PC-9 (cell line): ENCODE measurements around the gene FYN. TPM values are rescaled to one million over a fixed set of nuclear protein-coding genes. Genes with fewer than 3 reads are reported as not detected.

Experiments
- BruUV-seq: library from RNA; stranded (reverse); fragments of 400-500 nt; replicated peaks from 2 replicates; lab custom pipeline; 2021; lab: Mats Ljungman, UMichigan
- CTCF ChIA-PET: fragments of 300-600 bp; sonication (Branson Sonifier 250); formaldehyde crosslinking; loops from one replicate; lab custom pipeline; 2022; ENCODE audit warnings: antibody characterized with exemption; lab: Charles Lee
- POLR2A ChIA-PET: fragments of 300-600 bp; sonication (Branson Sonifier 250); formaldehyde crosslinking; loops from one replicate; lab custom pipeline; 2022; ENCODE audit warnings: antibody characterized with exemption; ENCODE audit not compliant: unreplicated experiment; lab: Charles Lee
- DNase-seq, 2 experiments: peaks; one replicate each; pipeline versions ENCODE4 v3.0.0 to v3.0.0-alpha.2; 2015 to 2022; ENCODE audit warnings: mixed read lengths in 1 of 2
- H2AFZ ChIP-seq: fragments of 200-600 bp; sonication (generic); 2 replicates; pipeline ENCODE4 v1.8.1; 2017; ENCODE audit warnings: antibody characterized with exemption
- H3F3A ChIP-seq: fragments of 200-600 bp; sonication (generic); 2 replicates; pipeline ENCODE4 v1.8.1; 2017; ENCODE audit warnings: antibody characterized with exemption, mild to moderate bottlenecking, low read depth; ENCODE audit not compliant: insufficient read depth
- H3K27ac ChIP-seq: fragments of 200-600 bp; sonication (generic); 2 replicates; pipeline ENCODE4 v1.6.1; 2016; ENCODE audit warnings: mixed run types
- H3K27me3 ChIP-seq: fragments of 200-600 bp; sonication (generic); 2 replicates; pipeline ENCODE4 v1.6.1; 2016; ENCODE audit warnings: low read depth, mixed run types; ENCODE audit not compliant: insufficient read depth
- H3K36me3 ChIP-seq: fragments of 200-600 bp; sonication (generic); 2 replicates; pipeline ENCODE4 v1.6.1; 2016; ENCODE audit warnings: low read depth, mixed run types
- H3K4me1 ChIP-seq: fragments of 200-600 bp; sonication (generic); replicated peaks from 2 replicates; pipeline ENCODE4 v1.6.1; 2016; ENCODE audit warnings: mixed run types; ENCODE audit not compliant: insufficient read depth
- H3K4me2 ChIP-seq: fragments of 200-600 bp; sonication (generic); 2 replicates; pipeline ENCODE4 v1.6.1; 2017; ENCODE audit warnings: mixed run types
- H3K4me3 ChIP-seq: fragments of 200-600 bp; sonication (generic); 2 replicates; pipeline ENCODE4 v1.6.1; 2016; ENCODE audit warnings: mixed run types
- H3K79me2 ChIP-seq: fragments of 200-600 bp; sonication (generic); 2 replicates; pipeline ENCODE4 v1.6.1; 2017; ENCODE audit warnings: low read depth, mixed run types
- H3K9me2 ChIP-seq: fragments of 200-600 bp; sonication (generic); 2 replicates; pipeline ENCODE4 v1.8.1; 2017; ENCODE audit warnings: mild to moderate bottlenecking; ENCODE audit not compliant: insufficient read depth
- H3K9me3 ChIP-seq: fragments of 200-600 bp; sonication (generic); 2 replicates; pipeline ENCODE4 v1.8.1; 2016; ENCODE audit warnings: low read depth; ENCODE audit not compliant: insufficient read depth
- H4K20me1 ChIP-seq: fragments of 200-600 bp; sonication (generic); 2 replicates; pipeline ENCODE4 v1.8.1; 2017; ENCODE audit not compliant: insufficient read depth
- EZH2 ChIP-seq: fragments of 200-600 bp; sonication (generic); IDR thresholded peaks from 2 replicates; pipeline ENCODE4 v1.8.0; 2017; ENCODE audit warnings: antibody characterized with exemption, low read depth
- intact Hi-C: fragments of 100-400 bp; cut with micrococcal nuclease; formaldehyde crosslinking; loops from one replicate; pipeline ENCODE4 v1.10.0; 2022; ENCODE audit not compliant: unreplicated experiment
- total RNA-seq: library from RNA; stranded (reverse); gene quantifications from 2 replicates; pipeline ENCODE4 v1.2.3, GENCODE V29; 2021
- TF ChIP-seq, protein P1 (sequence below): fragments of 200-600 bp; sonication (generic); conservative IDR thresholded peaks from 2 replicates; pipeline ENCODE4 v1.6.1; 2017; ENCODE audit warnings: mixed run types, antibody characterized with exemption, mild to moderate bottlenecking, moderate library complexity

Gene FYN
- total RNA-seq, 1 experiment from 2014 or later: 53.3 TPM

DNA sequence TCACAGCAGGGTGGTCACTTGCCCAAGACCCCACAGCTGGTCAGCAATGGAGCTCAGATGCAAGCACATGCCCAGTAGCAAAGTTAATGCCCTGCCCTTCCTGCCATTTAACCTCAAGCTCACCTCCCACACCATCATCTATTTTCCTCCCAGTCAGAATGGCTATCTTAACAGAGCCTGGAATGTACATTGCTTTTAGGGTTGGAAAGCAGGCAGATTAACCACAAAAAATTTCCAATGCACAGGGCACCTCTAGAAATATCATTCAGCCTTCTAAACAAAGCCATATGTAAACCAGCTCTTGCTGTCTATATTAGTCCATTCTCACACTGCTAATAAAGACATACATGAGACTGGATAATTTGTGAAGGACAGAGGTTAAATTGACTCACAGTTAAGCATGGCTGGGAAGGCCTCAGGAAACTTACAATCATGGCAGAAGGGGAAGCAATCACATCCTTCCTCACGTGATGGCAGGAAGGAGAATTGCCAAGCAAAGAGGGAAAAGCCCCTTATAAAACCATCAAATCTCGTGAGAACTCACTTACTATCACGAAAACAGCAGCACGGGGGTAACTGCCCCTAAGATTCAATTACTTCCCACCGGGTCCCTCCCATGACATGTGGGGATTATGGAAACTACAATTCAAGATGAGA lies 106.9 kb downstream of the FYN start:
- DNase-seq: no peak
- Histone ChIP-seq H3K27me3 (no peaks in the 10 kb centered on the region), H3K9me3 (no peaks in the 10 kb centered on the region), H3K4me3 (no peak overlapping the region), H3K79me2 (no peaks in the 10 kb centered on the region), H4K20me1 (no peaks in the 10 kb centered on the region), H3F3A (no peaks in the 10 kb centered on the region), H3K36me3 (no peaks in the 10 kb centered on the region), H3K4me1 (no peaks in the 10 kb centered on the region), H3K27ac (no peak overlapping the region), H3K9me2 (no peaks in the 10 kb centered on the region), H3K4me2 (no peak overlapping the region), H2AFZ (no peak overlapping the region)
- intact Hi-C loops: no loop called here
- BruUV-seq: no TSS peak
- CTCF ChIA-PET: no interaction called here
- TF ChIP-seq, protein P1, sequence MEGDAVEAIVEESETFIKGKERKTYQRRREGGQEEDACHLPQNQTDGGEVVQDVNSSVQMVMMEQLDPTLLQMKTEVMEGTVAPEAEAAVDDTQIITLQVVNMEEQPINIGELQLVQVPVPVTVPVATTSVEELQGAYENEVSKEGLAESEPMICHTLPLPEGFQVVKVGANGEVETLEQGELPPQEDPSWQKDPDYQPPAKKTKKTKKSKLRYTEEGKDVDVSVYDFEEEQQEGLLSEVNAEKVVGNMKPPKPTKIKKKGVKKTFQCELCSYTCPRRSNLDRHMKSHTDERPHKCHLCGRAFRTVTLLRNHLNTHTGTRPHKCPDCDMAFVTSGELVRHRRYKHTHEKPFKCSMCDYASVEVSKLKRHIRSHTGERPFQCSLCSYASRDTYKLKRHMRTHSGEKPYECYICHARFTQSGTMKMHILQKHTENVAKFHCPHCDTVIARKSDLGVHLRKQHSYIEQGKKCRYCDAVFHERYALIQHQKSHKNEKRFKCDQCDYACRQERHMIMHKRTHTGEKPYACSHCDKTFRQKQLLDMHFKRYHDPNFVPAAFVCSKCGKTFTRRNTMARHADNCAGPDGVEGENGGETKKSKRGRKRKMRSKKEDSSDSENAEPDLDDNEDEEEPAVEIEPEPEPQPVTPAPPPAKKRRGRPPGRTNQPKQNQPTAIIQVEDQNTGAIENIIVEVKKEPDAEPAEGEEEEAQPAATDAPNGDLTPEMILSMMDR: no peak
- TF ChIP-seq EZH2: no peak
- POLR2A ChIA-PET: no interaction called here

DNA sequence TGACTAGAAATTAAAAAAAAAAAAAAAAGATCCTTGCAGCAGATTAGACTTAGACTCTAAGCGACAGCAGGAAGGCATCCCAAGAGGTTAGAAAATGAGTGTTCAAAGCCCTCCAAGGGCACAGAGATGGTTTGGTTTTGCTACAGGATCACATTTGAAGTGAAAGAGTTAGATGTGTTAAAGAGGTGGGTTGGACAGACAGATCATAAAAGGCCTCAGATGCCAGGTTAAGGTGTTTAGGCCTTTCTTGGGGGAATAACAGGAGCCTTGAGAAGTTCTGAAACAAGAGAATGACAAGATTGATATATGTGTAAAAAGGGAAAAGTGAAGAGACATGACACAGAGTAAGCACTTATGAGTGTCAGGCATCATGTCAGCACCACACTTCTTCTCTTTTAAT lies 107.5 kb downstream of the FYN start:
- H3K79me2 ChIP-seq: no peaks in the 10 kb centered on the region
- no peaks in the 10 kb centered on the region for H3K27me3 ChIP-seq
- H3F3A ChIP-seq: no peaks in the 10 kb centered on the region
- intact Hi-C loops: no loop called here
- no peak overlapping the region for H3K4me3 ChIP-seq
- BruUV-seq: no TSS peak
- H3K36me3 ChIP-seq: no peaks in the 10 kb centered on the region
- H3K9me2 ChIP-seq: no peaks in the 10 kb centered on the region
- H2AFZ ChIP-seq: no peak overlapping the region
- DNase-seq: peak in 1 of 2 experiments; percentile 22
- no peaks in the 10 kb centered on the region for H4K20me1 ChIP-seq
- no peak overlapping the region for H3K27ac ChIP-seq
- H3K4me2 ChIP-seq: no peak overlapping the region
- POLR2A ChIA-PET: no interaction called here
- CTCF ChIA-PET: no interaction called here
- H3K9me3 ChIP-seq: no peaks in the 10 kb centered on the region
- TF ChIP-seq, protein P1: no peak
- TF ChIP-seq EZH2: no peak
- no peaks in the 10 kb centered on the region for H3K4me1 ChIP-seq

DNA sequence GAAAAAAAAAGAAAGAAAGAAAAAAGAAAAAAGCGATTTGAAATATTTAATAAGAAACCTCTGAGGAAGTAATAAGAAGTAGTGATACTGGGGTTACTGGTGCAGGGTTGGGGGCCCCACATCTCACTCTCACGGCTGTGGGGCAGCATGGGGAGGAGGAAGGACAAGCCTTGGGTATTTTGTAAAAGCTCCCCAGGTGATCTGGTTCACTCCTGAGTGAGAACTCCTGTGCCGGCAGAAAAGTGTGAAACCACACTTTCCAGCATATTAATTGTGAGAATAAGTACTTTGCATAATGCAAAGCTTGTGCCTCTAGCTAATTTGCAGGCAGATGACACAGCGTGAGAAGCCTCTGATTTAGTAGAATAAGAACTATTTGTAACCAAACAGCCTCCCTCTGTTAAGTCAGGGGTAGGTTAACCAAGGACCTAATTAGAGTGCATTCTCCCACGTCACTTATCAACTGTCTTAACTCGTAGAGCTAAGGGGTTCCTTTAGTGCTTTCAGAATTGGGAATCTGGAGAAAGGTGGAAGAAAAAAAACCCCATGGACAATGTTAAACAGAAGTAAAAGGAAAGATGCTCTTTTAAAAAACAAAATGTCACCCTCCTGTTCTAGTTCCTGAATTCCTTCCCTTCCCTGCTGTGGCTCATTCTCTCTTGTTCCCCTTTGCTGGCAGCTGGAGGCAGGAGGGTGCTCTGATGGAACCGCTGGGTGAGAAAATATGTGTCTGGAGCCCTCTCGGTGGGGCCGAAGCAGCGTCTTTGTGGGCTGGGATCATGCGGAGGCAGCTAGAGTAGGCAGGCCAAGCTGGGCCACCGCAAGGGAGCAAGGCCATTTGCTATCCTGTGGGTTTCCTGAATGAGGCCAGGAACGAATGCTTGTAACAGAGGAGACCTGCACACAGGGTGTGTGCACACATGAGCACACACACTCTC lies 108.7 kb downstream of the FYN start:
- Histone ChIP-seq H3K9me2 (no peaks in the 10 kb centered on the region), H3K79me2 (no peaks in the 10 kb centered on the region), H3K36me3 (no peaks in the 10 kb centered on the region), H2AFZ (no peak overlapping the region), H3K9me3 (no peaks in the 10 kb centered on the region), H4K20me1 (no peaks in the 10 kb centered on the region), H3K27ac (no peak overlapping the region), H3K4me1 (no peaks in the 10 kb centered on the region), H3F3A (no peaks in the 10 kb centered on the region), H3K4me2 (no peak overlapping the region), H3K4me3 (no peak overlapping the region), H3K27me3 (no peaks in the 10 kb centered on the region)
- TF ChIP-seq, protein P1: no peak
- no peak for TF ChIP-seq EZH2
- intact Hi-C loops: no loop called here
- peak in 1 of 2 experiments; percentile 21 for DNase-seq
- POLR2A ChIA-PET: interaction anchor here (0.5 kb wide), 1 partner anchor 59 kb away, joined by 3 read pairs; no protein-coding TSS in a partner anchor
- BruUV-seq: no TSS peak
- CTCF ChIA-PET: no interaction called here
